T-cell (primary cell): ENCODE results near the gene GPR156. TPM values are rescaled to one million over a fixed set of nuclear protein-coding genes. Genes with fewer than 3 reads are reported as not detected.

ENCODE experiments used
- ATAC-seq, 4 experiments: fragments of 200-7000 bp in 3 of 4; fragments of 150-1000 bp in 1 of 4; cut with Tn5 transposase; replicated peaks in 1 of 4; 1 replicate in 3 of 4; 2 replicates in 1 of 4; pipeline ENCODE4 v1.10.0; 2021; ENCODE audit warnings: moderate library complexity in 3 of 4, mild to moderate bottlenecking in 2 of 4, moderate number of reproducible peaks in 1 of 4
- CTCF ChIA-PET, 2 donors: fragments of 300-600 bp; sonication (Branson Sonifier 250); formaldehyde crosslinking; loops; one replicate each; lab custom pipeline; 2022; ENCODE audit warnings: antibody characterized with exemption in 2 of 2; lab: Charles Lee
- POLR2A ChIA-PET, 2 donors: fragments of 300-600 bp; sonication (Branson Sonifier 250); formaldehyde crosslinking; loops; one replicate each; lab custom pipeline; 2022; ENCODE audit warnings: antibody characterized with exemption in 2 of 2; lab: Charles Lee
- DNase-seq, 35 experiments: peaks; one replicate each; pipeline versions ENCODE4 v3.0.0 to v3.0.0-alpha.2; 2013 to 2023
- H3K27ac ChIP-seq: one replicate; pipeline ENCODE4 v1.5.1; 2013; ENCODE audit warnings: low read length
- H3K27me3 ChIP-seq, 2 experiments: replicated peaks in 1 of 2; 1 replicate in 1 of 2; 2 replicates in 1 of 2; pipeline versions ENCODE4 v1.6.1 to v1.7.0; 2013; ENCODE audit warnings: low read length in 1 of 2, mixed read lengths in 1 of 2; ENCODE audit not compliant: control insufficient read depth in 2 of 2, insufficient read depth in 2 of 2; ENCODE audit errors: extremely low read depth in 1 of 2
- H3K36me3 ChIP-seq, 2 donors: 1 replicate in 1 of 2; 2 replicates in 1 of 2; pipeline versions ENCODE4 v1.6.1 to v1.7.0; 2013; ENCODE audit warnings: low read length in 1 of 2; ENCODE audit not compliant: control insufficient read depth in 2 of 2, insufficient read depth in 1 of 2; ENCODE audit errors: extremely low read depth in 1 of 2
- H3K4me1 ChIP-seq, 2 experiments: 1 replicate in 1 of 2; 2 replicates in 1 of 2; pipeline versions ENCODE4 v1.6.1 to v1.7.0; 2013; ENCODE audit warnings: low read length in 2 of 2, mixed read lengths in 1 of 2; ENCODE audit not compliant: insufficient read depth in 2 of 2, control insufficient read depth in 1 of 2; ENCODE audit errors: extremely low read depth in 1 of 2
- H3K4me3 ChIP-seq, 2 donors: 1 replicate in 1 of 2; 2 replicates in 1 of 2; pipeline versions ENCODE4 v1.5.1 to v1.7.0; 2013; ENCODE audit warnings: mild to moderate bottlenecking in 2 of 2, low read length in 1 of 2, moderate library complexity in 1 of 2; ENCODE audit not compliant: control insufficient read depth in 1 of 2; ENCODE audit errors: extremely low read depth in 1 of 2
- H3K9me3 ChIP-seq: 2 replicates; pipeline ENCODE4 v1.7.0; 2013
- H3K27ac Mint-ChIP-seq, 2 donors: one replicate each; pipeline ENCODE4 v1.8.0; 2020 to 2021; ENCODE audit warnings: mild to moderate bottlenecking in 2 of 2, mixed read lengths in 2 of 2
- H3K27me3 Mint-ChIP-seq, 2 donors: one replicate each; pipeline ENCODE4 v1.8.0; 2021 to 2022; ENCODE audit warnings: mixed read lengths in 2 of 2
- H3K36me3 Mint-ChIP-seq: one replicate; pipeline ENCODE4 v1.8.0; 2021; ENCODE audit warnings: mixed read lengths
- H3K4me1 Mint-ChIP-seq, 3 donors: one replicate each; pipeline ENCODE4 v1.8.0; 2020 to 2022; ENCODE audit warnings: mixed read lengths in 3 of 3, mild to moderate bottlenecking in 1 of 3
- H3K4me3 Mint-ChIP-seq, 3 donors: one replicate each; pipeline ENCODE4 v1.8.0; 2020 to 2022; ENCODE audit warnings: mild to moderate bottlenecking in 3 of 3, mixed read lengths in 3 of 3, moderate library complexity in 3 of 3
- H3K9me3 Mint-ChIP-seq, 3 donors: one replicate each; pipeline ENCODE4 v1.8.0; 2020 to 2022; ENCODE audit warnings: mixed read lengths in 3 of 3
- WGBS: methylation state at CpG from one replicate; pipeline ENCODE4 v1.1.5; 2013; ENCODE audit warnings: missing lambda C conversion rate; ENCODE audit not compliant: insufficient coverage; 5-methylcytosine and 5-hydroxymethylcytosine counted together
- total RNA-seq, 35 experiments: library from RNA in 6 of 35; stranded (reverse) in 6 of 35; fragments of 120-200 nt in 1 of 35; gene quantifications; one replicate each; pipeline versions ENCODE4 v1.2.1 to v1.2.4 and lab custom pipeline; 2013 to 2026

Gene GPR156
- total RNA-seq, 5 donors from 2014 or later (not counting 1 experiment from before 2014, with no cell fraction given), result 0.09 to 0.75 (median 0.38) TPM; not detected in 1

DNA sequence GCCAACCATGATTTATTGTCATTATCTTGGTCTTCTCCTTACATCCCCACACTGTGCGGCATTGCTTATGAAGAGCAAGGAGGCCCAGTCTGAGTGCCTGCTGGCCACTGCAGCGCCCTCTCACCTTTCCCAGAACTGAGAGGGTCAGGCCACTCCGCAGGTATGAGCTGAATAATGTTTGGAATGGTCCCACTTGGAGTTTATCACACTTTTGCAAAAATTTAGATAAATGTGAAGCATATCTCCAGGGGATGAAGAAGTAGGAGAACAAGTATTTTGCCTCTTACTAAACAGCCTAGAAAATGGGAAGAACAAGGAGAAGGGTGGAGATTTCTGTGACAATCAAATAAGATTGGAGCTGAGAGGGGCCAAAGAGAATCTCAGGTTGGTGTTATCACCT, 116.4 kb downstream of the GPR156 start:
- no peaks in the 10 kb centered on the region for H3K4me1 ChIP-seq
- ChIA-PET POLR2A (interaction anchor here in 1 of 2 donors (0.6 kb wide), 1 partner anchor 9 kb away, joined by 3 read pairs; no protein-coding TSS in a partner anchor), CTCF (interaction anchor here in 1 of 2 donors (0.5 kb wide), 1 partner anchor 25 kb away, joined by 4 read pairs; no protein-coding TSS in a partner anchor)
- H3K4me3 ChIP-seq, result no peak overlapping the region
- no peaks in the 10 kb centered on the region for H3K4me1 Mint-ChIP-seq
- 71% methylated on average over 1 of the region's 3 CpGs for WGBS
- no peaks in the 10 kb centered on the region for H3K36me3 ChIP-seq
- no peak overlapping the region for H3K27ac ChIP-seq
- peaks cover 0 to 9% of the 10 kb centered on the region in 2 experiments for H3K27me3 ChIP-seq
- peaks cover under 1 to 2% of the 10 kb centered on the region in 2 donors for H3K27me3 Mint-ChIP-seq
- no peaks in the 10 kb centered on the region for H3K9me3 Mint-ChIP-seq
- no peak for DNase-seq
- no peaks in the 10 kb centered on the region for H3K9me3 ChIP-seq
- no peak overlapping the region for H3K4me3 Mint-ChIP-seq
- H3K36me3 Mint-ChIP-seq, result no peaks in the 10 kb centered on the region
- no peak for ATAC-seq
- no peak overlapping the region for H3K27ac Mint-ChIP-seq

DNA sequence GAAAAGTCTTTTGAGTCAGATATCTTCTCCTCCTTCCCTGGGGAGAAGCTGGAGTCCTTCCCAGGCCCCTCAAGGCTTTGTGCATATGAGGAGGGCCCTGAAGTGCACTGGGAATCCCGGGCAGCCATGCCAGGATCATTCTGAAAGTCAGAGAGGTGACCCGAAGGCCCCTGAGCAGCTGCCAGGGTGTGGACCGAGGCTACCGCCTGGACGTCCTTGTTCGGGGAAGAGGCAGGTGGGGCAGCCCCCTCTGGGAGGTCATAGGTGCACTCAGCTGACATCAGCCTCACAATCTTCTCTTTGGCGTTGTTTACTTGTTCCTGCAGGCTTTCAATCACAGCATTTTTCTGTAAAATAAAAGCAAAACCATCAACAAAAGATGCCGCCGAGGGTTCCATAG, 117.0 kb downstream of the GPR156 start:
- no peaks in the 10 kb centered on the region for H3K36me3 ChIP-seq
- Mint-ChIP-seq H3K27me3 (peaks cover 2 to 4% of the 10 kb centered on the region in 2 donors), H3K27ac (no peak overlapping the region), H3K36me3 (no peaks in the 10 kb centered on the region), H3K9me3 (no peaks in the 10 kb centered on the region), H3K4me3 (no peak overlapping the region), H3K4me1 (no peaks in the 10 kb centered on the region)
- 75% methylated on average over 6 of the region's 9 CpGs for WGBS
- no peak overlapping the region for H3K4me3 ChIP-seq
- CTCF ChIA-PET, result interaction anchor here in 1 of 2 donors (0.5 kb wide), 1 partner anchor 25 kb away, joined by 4 read pairs; no protein-coding TSS in a partner anchor
- no peak for ATAC-seq
- POLR2A ChIA-PET, result no interaction called here
- peaks cover 0 to 9% of the 10 kb centered on the region in 2 experiments for H3K27me3 ChIP-seq
- H3K27ac ChIP-seq, result no peak overlapping the region
- no peak for DNase-seq
- H3K4me1 ChIP-seq, result no peaks in the 10 kb centered on the region
- H3K9me3 ChIP-seq, result no peaks in the 10 kb centered on the region

DNA sequence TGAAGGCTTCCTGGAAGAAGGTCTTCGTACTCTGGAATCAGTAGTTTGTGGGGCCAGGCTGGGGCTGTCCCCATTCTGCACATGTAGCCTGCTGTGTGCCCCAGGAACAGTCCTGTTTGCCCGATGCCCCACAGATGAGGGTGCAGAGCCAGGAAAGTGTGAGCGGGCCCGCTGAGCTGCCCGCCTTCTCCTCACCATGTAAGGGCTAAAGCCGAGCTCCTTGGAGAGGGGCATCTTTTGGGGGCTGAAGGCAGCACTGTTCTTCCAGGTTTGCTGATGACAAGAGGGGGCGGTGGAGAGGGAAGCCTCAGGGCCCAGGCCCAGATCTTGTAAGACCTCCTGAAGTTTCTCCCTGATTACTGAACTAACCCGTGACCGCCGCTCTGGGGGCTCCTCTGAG, 117.5 kb downstream of the GPR156 start:
- Mint-ChIP-seq H3K4me1 (no peaks in the 10 kb centered on the region), H3K27me3 (peaks cover 2 to 4% of the 10 kb centered on the region in 2 donors), H3K27ac (no peak overlapping the region), H3K36me3 (no peaks in the 10 kb centered on the region), H3K4me3 (no peak overlapping the region), H3K9me3 (no peaks in the 10 kb centered on the region)
- WGBS, result 81% methylated on average over 10 of the region's 10 CpGs
- Histone ChIP-seq H3K4me3 (no peak overlapping the region), H3K9me3 (no peaks in the 10 kb centered on the region), H3K4me1 (no peaks in the 10 kb centered on the region), H3K27me3 (peaks cover 0 to 9% of the 10 kb centered on the region in 2 experiments), H3K36me3 (no peaks in the 10 kb centered on the region), H3K27ac (no peak overlapping the region)
- ChIA-PET CTCF (no interaction called here), POLR2A (no interaction called here)
- DNase-seq (no peak), ATAC-seq (no peak)

DNA sequence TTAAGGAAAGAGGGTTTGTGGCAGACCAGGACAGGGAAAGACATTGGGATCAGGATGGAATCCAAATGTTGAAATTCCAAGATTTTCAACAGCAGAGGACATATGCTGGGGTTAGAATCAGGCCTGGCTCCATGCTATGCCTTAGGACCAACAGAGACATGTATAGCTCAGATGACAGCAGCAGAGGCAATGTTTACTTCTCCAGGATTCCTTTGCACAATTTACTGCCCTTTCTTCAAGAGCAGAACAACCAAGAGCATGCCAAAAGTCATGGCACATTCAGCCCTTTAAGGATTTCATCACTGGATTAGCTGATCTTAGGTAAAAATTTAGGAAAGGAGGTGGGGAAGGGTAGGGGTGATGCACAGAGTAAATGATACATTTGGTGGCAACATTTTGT, 121.2 kb downstream of the GPR156 start:
- H3K27me3 Mint-ChIP-seq, result peaks cover 2 to 4% of the 10 kb centered on the region in 2 donors
- peaks cover 0 to 9% of the 10 kb centered on the region in 2 experiments for H3K27me3 ChIP-seq
- no peaks in the 10 kb centered on the region for H3K36me3 ChIP-seq
- no peaks in the 10 kb centered on the region for H3K9me3 Mint-ChIP-seq
- no peaks in the 10 kb centered on the region for H3K4me1 Mint-ChIP-seq
- H3K4me3 Mint-ChIP-seq, result no peak overlapping the region
- ATAC-seq (no peak), DNase-seq (no peak)
- no peaks in the 10 kb centered on the region for H3K9me3 ChIP-seq
- H3K27ac Mint-ChIP-seq, result no peak overlapping the region
- POLR2A ChIA-PET, result no interaction called here
- H3K36me3 Mint-ChIP-seq, result no peaks in the 10 kb centered on the region
- no peak overlapping the region for H3K27ac ChIP-seq
- no peak overlapping the region for H3K4me3 ChIP-seq
- no peaks in the 10 kb centered on the region for H3K4me1 ChIP-seq
- CTCF ChIA-PET, result interaction anchor here in 1 of 2 donors (0.6 kb wide), 1 partner anchor 111 kb away, joined by 3 read pairs; no protein-coding TSS in a partner anchor

DNA sequence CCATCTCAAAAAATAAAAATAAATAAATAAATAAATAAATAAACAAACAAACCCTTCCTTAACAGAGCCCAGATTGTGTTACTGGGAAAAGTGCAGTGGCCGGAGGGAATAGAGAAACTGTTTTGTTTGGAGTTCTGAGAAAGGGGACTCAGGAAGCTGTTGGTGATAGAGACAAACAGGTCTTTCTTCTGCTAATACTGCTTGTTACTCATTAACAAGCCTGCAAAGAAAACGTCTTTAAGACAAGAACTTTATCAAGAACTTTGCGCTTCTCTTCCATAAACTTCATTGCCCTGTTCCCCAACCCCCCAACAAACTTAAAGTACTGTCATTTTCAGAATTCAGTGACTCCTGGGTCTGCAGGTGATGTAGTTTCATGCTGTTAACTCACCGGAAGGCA, 122.0 kb downstream of the GPR156 start:
- Mint-ChIP-seq H3K9me3 (no peaks in the 10 kb centered on the region), H3K36me3 (no peaks in the 10 kb centered on the region), H3K27ac (no peak overlapping the region), H3K4me1 (no peaks in the 10 kb centered on the region), H3K4me3 (no peak overlapping the region), H3K27me3 (peaks cover 2 to 4% of the 10 kb centered on the region in 2 donors)
- Histone ChIP-seq H3K27me3 (peaks cover 0 to 9% of the 10 kb centered on the region in 2 experiments), H3K4me1 (no peaks in the 10 kb centered on the region), H3K36me3 (no peaks in the 10 kb centered on the region), H3K4me3 (no peak overlapping the region), H3K9me3 (no peaks in the 10 kb centered on the region), H3K27ac (no peak overlapping the region)
- WGBS, result 86% methylated on average over 2 of the region's 4 CpGs
- POLR2A ChIA-PET, result no interaction called here
- ATAC-seq, result no peak
- no peak for DNase-seq
- CTCF ChIA-PET, result no interaction called here

DNA sequence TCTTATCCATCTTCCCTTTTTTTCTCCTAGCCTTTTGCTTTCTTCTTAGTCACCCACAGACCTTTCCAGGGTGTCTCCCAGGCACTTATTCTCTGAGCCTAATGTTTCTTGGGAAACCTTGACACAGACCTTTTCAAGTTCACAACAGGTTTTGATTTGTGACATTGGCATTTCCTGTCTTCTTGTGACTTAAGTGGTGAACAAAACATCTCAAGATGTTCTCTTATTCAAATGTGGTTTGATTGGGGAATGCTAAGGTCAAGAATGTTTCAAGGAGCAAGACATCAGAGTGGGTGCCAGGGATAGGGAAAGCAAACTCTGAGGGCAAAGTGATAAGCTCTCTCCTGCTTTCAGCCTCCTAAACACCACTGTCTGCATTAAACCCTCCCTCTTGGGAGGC, 122.6 kb downstream of the GPR156 start:
- Histone ChIP-seq H3K4me3 (no peak overlapping the region), H3K27ac (no peak overlapping the region), H3K9me3 (no peaks in the 10 kb centered on the region), H3K4me1 (no peaks in the 10 kb centered on the region), H3K36me3 (no peaks in the 10 kb centered on the region), H3K27me3 (peaks cover 0 to 9% of the 10 kb centered on the region in 2 experiments)
- Mint-ChIP-seq H3K36me3 (no peaks in the 10 kb centered on the region), H3K4me3 (no peak overlapping the region), H3K27me3 (peaks cover 2 to 4% of the 10 kb centered on the region in 2 donors), H3K4me1 (no peaks in the 10 kb centered on the region), H3K9me3 (no peaks in the 10 kb centered on the region), H3K27ac (no peak overlapping the region)
- ATAC-seq, result no peak
- POLR2A ChIA-PET, result no interaction called here
- CTCF ChIA-PET, result interaction anchor here in 1 of 2 donors (1.0 kb wide), 1 partner anchor 11 kb away, joined by 3 read pairs; no protein-coding TSS in a partner anchor
- no peak for DNase-seq
